NCI-H226 (cell line): ENCODE results near the gene ELAC2.
A peak's percentile ranks its signal among the peaks of the same experiment; 100 is the strongest.

Experiments used
- DNase-seq: peaks from one replicate; pipeline ENCODE4 v3.0.0-alpha.2; 2015

ELAC2 gene

GRCh38 chr17:13014801-13015200, 3.0 kb downstream of the ELAC2 start:
- DNase-seq, result no peak

GRCh38 chr17:13010959-13011358, 6.9 kb downstream of the ELAC2 start:
- no peak for DNase-seq

GRCh38 chr17:13008461-13008860, 9.4 kb downstream of the ELAC2 start:
- DNase-seq, result no peak

- DNase-seq, result no peak
These were observed 12.3 kb downstream of the ELAC2 start for GRCh38 chr17:13005530-13005929.

- no peak for DNase-seq
These were observed 13.5 kb downstream of the ELAC2 start for GRCh38 chr17:13004336-13004735.

- no peak for DNase-seq
These were observed 13.9 kb downstream of the ELAC2 start for GRCh38 chr17:13003927-13004326.

GRCh38 chr17:13003454-13003851, 14.4 kb downstream of the ELAC2 start:
- DNase-seq, result no peak

- DNase-seq, result peak; percentile 38
These were observed 14.9 kb downstream of the ELAC2 start for GRCh38 chr17:13002761-13003453.

- no peak for DNase-seq
These were observed 15.7 kb downstream of the ELAC2 start for GRCh38 chr17:13001991-13002615.

- DNase-seq, result no peak
These were observed 17.3 kb downstream of the ELAC2 start for GRCh38 chr17:13000561-13000960.

- no peak for DNase-seq
These were observed 19.0 kb downstream of the ELAC2 start for GRCh38 chr17:12998874-12999273.

GRCh38 chr17:12998461-12998860, 19.4 kb downstream of the ELAC2 start:
- DNase-seq, result no peak

GRCh38 chr17:12996941-12997340, 20.9 kb downstream of the ELAC2 start:
- no peak for DNase-seq

GRCh38 chr17:12996357-12996756, 21.5 kb downstream of the ELAC2 start:
- DNase-seq, result no peak

- DNase-seq, result no peak
These were observed 21.9 kb downstream of the ELAC2 start for GRCh38 chr17:12995896-12996295.

- DNase-seq, result no peak
These were observed 22.5 kb downstream of the ELAC2 start for GRCh38 chr17:12995106-12995895.

GRCh38 chr17:12994341-12995074, 23.3 kb downstream of the ELAC2 start:
- DNase-seq, result no peak

- DNase-seq, result no peak
These were observed 24.2 kb downstream of the ELAC2 start for GRCh38 chr17:12993631-12994030.

- DNase-seq, result no peak
These were observed 25.2 kb downstream of the ELAC2 start for GRCh38 chr17:12992676-12993075.

GRCh38 chr17:12990926-12991325, 26.9 kb downstream of the ELAC2 start:
- no peak for DNase-seq

- DNase-seq, result no peak
These were observed 27.6 kb downstream of the ELAC2 start for GRCh38 chr17:12990041-12990808.

- DNase-seq, result no peak
These were observed 30.7 kb downstream of the ELAC2 start for GRCh38 chr17:12987120-12987519.
